GM12865 (cell line): Measurements from ENCODE around the gene ICOSLG.

Experiments
- DNase-seq: peaks from one replicate; pipeline ENCODE4 v3.0.0; 2010; ENCODE audit warnings: low read depth
- H3K4me3 ChIP-seq: 2 replicates; pipeline ENCODE4 v1.5.1; 2011; ENCODE audit warnings: mild to moderate bottlenecking, low read depth, low read length, control low read depth
- TF ChIP-seq, protein P1 (sequence below): IDR thresholded peaks from 2 replicates; pipeline ENCODE4 v1.5.1; 2011; ENCODE audit warnings: low read length, control low read depth, low read depth, inconsistent platforms; ENCODE audit not compliant: insufficient read depth; ENCODE audit errors: missing control alignments

ICOSLG gene

DNA sequence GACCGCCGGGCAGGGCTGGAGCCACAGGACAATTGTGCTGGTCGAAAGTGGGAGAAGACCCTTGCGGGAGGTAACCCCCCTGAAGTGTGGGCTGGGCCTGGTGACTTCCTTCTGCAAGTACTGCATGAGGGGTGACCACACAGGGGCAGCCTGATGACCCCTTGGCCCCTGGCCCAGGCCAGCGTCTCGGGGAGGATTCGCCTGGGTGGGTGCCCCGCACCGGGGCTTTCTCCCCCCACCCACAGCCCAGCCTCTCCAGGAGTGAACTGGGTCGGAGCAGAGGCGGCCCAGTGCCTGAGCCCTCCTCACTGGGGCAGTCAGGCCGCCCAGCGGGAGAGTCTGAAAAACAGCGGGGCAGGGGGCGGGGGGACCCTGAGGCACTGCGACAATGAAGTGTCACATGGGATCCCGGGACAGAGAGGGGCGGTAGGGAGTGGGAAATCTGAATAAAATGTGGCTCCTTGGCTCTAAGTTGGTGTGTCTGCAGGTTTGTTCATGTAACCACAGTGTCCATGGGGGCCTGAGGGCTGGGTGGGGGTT, 22.5 kb upstream of the ICOSLG start:
- TF ChIP-seq, protein P1, sequence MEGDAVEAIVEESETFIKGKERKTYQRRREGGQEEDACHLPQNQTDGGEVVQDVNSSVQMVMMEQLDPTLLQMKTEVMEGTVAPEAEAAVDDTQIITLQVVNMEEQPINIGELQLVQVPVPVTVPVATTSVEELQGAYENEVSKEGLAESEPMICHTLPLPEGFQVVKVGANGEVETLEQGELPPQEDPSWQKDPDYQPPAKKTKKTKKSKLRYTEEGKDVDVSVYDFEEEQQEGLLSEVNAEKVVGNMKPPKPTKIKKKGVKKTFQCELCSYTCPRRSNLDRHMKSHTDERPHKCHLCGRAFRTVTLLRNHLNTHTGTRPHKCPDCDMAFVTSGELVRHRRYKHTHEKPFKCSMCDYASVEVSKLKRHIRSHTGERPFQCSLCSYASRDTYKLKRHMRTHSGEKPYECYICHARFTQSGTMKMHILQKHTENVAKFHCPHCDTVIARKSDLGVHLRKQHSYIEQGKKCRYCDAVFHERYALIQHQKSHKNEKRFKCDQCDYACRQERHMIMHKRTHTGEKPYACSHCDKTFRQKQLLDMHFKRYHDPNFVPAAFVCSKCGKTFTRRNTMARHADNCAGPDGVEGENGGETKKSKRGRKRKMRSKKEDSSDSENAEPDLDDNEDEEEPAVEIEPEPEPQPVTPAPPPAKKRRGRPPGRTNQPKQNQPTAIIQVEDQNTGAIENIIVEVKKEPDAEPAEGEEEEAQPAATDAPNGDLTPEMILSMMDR, result no peak
- H3K4me3 ChIP-seq, result no peak overlapping the region
- no peak for DNase-seq

DNA sequence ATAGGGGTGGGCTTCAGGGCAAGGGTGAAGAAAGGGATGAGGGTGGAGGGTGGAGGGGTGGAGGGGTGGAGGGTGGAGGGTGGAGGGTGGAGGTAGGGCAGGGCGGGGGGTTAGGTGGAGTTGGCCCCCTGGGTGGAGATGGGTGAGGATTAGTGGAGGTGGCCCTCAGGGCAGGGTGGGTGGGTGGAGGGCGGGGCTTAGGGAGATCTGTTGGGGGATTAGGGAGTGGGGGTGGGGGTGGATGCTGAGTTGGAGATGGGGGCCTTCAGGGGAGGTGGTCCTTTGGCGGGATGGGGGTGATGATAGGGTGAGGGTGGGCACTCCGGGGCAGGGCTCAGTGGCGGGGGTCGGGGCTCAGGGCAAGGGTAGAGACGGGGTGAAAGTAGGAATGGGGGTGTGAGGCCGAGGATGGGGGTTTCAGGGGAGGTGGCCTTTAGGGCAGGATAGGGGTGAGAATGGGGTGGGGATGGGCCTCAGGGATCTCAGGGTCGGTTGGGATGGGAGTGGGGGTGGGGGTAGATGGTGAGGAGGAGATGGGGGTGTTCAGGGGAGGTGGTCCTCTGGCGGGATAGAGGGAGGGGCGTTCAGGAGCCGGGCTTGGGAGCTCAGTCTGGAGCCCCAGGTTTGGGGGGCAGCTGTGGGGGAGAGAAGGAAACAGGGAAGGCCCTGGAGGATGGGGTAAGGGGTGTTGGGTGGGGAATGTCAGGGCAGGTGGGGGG, 21.8 kb upstream of the ICOSLG start:
- DNase-seq, result no peak
- TF ChIP-seq, protein P1, result no peak

DNA sequence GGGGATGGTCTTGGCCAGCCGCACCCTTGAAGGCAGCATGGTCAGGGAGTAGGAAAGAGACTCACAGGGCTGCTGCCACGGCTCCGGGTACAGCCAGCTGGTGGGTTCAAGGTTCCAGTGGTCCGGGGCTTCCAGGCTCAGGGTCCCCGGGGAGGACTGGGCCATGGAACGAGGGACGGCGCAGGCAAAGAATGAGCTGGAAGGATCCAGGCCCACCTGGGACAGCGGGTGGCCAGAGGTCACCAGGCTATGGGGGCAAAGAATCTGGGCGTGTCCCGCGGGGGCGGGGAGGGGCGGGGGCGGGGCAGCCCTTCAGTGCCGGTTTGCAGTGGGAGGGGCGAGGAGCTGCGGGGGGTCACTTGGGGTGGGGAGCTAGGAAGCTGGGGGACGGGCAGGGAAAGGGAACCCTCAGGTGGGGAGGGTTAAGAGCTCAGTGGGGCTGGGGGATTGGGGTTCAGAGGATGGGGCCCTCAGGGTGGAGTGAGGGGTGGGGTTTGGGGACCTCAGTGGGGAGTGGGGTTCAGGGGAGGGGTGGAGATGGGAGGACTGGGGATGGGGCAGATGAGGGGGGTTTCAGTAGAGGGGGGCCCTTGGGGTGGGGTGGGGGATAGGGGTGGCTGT, 21.0 kb upstream of the ICOSLG start, which contains the start of gene DNMT3L:
Gene DNMT3L (minus strand): TSS at position 223 of the 621 bp plus-strand sequence. CDS start 638 bp downstream, outside the sequence.
- H3K4me3 ChIP-seq, result no peak within 1 kb of the TSS
- TF ChIP-seq, protein P1, result no peak
- DNase-seq, result no peak

More for the DNA sequence above, 21.8 kb upstream of the ICOSLG start:
- no peak overlapping the region for H3K4me3 ChIP-seq

DNA sequence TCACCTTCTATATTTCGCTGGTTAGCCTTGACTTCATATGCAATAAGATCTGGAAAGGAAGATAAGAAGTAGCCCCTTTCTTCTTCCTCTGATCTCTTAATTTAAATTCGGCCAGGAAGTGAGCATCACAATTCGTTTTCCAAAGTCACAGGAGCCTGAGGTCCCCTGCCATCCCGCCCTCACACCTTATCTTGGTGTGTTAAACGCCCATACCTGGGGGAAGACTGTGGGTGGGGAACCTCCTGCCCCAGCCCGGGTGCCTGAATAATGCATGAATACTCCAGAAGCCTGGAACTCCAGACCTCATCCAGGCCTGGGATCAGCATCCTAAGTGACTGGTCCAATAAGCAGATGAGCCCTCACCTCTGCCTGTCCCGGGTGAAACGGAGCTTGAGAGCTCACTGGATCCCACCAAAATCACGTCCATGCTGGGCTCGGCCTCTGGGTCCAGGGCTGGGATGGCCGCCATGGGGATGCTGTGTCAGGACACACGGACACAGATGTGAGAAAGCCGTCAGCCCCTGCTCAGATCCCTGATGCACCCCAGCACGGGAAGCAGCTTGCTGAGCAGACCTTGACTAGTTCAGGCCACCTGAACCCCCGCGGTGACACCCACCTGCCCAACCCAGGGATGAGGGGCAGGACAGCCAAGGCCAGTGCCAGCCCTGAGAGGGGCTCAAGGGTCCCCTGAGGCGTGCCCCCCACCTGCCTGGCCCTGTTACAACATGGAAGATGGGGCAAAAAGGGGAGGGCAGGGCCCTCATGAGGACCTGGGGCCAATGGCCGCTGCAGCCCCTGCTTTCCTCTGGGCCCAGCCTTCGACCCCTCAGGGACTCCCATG, 20.3 kb upstream of the ICOSLG start:
- no peak for DNase-seq
- TF ChIP-seq, protein P1, result no peak
- no peak overlapping the region for H3K4me3 ChIP-seq

DNA sequence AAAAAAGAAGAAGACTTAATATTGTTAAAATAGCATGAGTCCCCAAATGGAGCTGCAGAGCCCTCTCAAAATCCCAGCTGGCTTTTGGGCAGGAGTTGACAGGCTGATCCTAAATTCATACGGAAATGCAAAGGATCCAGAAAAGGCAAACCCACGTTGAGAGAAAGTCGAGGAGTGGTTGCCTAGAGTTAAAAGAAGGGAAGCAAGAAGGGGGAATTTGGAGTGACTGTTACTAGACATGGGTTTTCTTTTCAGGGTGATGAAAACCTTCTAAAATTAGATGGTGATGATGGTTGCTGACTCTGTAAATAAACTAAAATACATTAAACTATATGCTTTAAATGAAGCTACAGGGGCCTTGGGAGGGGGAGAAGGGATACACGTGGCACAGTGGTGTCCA, 19.3 kb upstream of the ICOSLG start:
- H3K4me3 ChIP-seq, result no peak overlapping the region
- TF ChIP-seq, protein P1, result no peak
- DNase-seq, result no peak

DNA sequence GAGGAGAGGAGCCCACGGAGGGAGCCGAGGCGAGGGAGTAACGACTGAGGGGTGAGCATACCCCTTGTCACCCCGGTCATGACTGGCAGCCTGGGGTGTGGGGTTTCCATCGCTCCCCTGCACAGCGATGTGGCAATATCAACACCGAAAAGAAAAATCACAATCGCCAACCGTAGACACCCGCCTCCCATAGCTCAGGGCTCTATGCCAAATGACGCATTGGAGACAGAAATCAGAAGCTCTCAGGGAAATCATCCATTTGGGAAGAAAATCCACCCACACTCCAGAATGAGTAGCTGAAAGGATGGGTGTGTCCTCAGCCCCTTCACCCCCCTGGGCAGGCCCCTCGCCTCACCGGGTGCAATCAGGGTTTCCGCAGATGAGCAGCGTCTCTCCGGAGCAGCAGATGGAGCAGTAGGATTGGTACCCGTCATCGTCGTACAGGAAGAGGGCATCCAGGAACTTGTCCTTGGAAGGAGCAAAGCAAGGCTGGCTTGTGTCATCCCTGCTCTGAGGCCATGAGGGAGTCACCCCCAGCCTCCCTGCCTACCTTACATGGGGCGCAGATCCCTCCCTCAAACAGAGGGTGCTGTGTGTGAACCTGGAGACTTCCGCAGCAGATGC, 18.5 kb upstream of the ICOSLG start:
- no peak for DNase-seq
- TF ChIP-seq, protein P1, result no peak
- H3K4me3 ChIP-seq, result no peak overlapping the region
